GM19395 (cell line): ENCODE data around the gene GRID2IP.
"Not testable (repeated sequence)": the region's sequence is repeated elsewhere in the genome, so short reads cannot be mapped to it uniquely, and the experiment has no call there.

Source experiments
- ATAC-seq: cut with Tn5 transposase; IDR thresholded peaks from one replicate; pipeline ENCODE4 v1.9.1; 2021; ENCODE audit warnings: mild to moderate bottlenecking, moderate library complexity; ENCODE audit not compliant: unreplicated experiment

Gene GRID2IP

DNA sequence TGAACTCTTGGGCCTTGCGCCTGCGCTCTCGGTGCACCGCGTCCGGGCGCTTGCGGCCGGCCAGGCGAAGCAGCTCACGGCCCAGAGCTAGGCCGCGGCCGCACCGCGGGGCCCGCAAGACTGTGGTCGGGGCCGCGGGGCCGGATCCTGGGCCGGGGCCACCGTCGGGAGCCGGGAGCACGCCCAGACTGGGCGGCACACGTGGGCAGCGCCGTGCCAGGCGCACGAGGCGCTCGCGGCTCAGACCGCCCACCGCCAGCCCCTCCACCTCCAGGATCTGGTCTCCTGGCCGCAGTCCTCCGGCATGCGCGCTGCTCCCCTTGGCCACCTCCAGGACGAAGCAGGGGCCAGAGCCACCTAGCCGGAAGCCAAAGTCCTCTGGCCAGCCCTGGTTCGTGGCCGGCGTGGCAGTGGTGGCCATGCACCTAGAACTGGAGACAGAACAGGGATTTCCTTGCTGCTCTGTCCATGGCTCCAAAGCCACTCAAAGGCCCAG lies at the start of gene GRID2IP:
Gene GRID2IP (minus strand): TSS at position 446 of the 496 bp plus-strand sequence. CDS start 25 bp downstream, at position 421.
- no peak for ATAC-seq

DNA sequence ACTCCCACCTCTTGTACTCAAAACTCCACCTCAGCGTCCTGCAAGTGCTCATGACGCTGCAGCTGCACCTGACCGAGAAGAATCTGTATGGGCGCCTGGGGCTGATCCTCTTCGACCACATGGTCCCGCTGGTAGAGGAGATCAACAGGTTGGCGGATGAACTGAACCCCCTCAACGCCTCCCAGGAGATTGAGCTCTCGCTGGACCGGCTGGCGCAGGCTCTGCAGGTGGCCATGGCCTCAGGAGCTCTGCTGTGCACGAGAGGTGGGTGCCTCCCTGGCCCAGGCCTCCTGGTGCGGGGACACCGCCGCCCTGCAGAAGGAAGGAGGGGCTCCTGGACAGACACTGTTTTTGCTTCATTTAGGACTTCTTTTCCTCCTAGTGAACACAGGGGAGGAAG lies 48.8 kb upstream of the GRID2IP start:
- no peak for ATAC-seq

DNA sequence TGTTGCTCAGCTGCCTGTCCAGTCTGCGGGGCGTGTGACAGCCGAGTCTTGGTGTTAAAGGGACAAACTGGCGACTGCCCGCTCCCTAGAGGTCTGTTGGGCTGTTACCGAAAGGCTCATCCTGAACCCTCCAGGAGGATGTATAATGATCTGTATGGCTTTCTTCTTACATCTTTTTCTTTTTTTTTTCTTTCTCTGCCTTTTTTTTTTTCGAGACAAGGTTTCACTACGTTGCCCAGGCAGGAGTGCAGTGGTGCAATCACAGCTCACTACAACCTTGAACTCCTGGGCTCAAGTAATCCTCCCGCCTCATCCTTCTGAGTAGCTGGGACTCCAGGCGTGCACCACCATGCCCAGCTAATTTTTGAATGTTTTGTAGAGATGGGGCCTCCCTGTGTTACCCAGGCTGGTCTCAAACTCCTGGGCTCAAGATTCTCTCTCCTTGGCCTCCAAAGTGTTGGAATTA lies 39.4 kb upstream of the GRID2IP start:
- peak; percentile 50 for ATAC-seq

DNA sequence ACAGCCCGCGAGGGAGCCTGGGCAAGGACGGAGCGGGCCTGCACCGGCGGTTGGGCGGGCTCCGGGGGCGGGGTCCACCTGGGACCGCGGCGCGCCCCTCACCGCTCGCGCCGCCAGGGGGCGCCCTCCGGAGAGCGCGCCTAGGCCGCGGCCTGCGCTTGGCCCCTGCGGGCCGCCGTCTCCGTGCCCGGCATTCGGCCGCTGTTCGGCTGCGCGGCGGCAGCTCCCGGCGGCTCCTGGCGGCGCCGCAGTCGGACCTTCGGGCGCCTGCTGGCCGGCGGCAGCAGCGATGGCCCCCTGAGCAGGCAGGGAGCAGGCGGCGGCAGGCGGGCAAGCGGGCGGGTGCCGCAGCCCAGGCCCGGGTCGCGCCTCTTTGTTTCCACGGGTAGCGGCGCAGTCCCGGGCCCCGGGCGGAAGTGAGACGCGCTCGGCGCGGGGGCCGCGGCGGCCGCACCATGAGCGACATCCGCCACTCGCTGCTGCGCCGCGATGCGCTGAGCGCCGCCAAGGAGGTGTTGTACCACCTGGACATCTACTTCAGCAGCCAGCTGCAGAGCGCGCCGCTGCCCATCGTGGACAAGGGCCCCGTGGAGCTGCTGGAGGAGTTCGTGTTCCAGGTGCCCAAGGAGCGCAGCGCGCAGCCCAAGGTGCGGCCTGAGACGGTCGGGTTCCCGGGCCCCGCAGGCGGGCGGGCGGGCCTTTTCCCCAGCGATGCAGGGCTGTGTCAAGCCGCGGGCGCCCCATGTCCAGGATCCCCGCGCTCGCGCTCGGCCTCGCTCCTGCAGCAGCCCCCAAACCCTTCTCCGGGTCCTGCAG lies 38.8 kb upstream of the GRID2IP start, which contains the start of gene INTS15:
Gene INTS15 (plus strand): TSS at position 193 of the 816 bp plus-strand sequence. CDS start 263 bp downstream, at position 456.
- peak; percentile 90 for ATAC-seq

DNA sequence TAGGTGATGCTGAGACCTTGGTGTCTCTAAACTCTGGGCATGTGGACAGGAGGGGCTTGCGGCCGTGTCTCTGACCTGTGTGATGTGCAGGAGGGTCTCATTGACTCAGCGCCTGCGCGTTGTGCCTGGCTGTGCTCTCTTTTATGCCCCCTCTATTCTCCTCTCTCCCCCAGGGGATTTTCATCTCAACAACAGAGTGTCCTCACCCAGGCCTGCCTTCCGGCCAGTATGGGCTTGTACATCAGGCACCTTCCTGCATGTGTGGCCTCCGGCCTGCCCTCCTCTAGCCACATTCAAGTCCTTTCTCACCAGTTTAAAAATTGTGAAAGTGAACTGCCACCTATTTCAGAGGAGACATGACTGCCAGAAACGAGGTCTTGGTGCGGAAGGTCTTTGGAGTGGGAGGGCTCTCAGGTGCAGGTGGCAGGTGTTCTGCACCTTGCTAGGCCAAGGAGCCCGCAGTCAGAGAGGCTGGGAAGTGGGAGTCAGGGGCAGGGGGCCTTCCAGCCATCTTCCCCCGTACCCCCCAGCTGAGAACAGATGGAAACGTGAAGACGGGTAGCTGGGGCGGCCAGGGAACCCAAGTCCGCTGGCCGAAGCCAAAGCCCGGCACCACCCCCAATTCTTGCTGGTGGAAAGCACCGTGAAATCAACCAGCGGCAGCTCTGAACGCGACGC lies 38.0 kb upstream of the GRID2IP start:
- ATAC-seq, result no peak

DNA sequence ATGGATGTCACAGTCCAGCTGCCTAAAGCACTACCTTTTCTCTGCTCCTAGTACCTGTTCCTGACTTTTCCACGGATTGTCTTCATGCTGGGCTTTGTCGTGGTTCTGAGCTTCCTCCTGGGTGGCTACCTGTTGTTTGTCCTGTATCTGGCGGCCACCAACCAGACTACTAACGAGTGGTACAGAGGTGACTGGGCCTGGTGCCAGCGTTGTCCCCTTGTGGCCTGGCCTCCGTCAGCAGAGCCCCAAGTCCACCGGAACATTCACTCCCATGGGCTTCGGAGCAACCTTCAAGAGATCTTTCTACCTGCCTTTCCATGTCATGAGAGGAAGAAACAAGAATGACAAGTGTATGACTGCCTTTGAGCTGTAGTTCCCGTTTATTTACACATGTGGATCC lies 37.3 kb upstream of the GRID2IP start:
- no peak for ATAC-seq

DNA sequence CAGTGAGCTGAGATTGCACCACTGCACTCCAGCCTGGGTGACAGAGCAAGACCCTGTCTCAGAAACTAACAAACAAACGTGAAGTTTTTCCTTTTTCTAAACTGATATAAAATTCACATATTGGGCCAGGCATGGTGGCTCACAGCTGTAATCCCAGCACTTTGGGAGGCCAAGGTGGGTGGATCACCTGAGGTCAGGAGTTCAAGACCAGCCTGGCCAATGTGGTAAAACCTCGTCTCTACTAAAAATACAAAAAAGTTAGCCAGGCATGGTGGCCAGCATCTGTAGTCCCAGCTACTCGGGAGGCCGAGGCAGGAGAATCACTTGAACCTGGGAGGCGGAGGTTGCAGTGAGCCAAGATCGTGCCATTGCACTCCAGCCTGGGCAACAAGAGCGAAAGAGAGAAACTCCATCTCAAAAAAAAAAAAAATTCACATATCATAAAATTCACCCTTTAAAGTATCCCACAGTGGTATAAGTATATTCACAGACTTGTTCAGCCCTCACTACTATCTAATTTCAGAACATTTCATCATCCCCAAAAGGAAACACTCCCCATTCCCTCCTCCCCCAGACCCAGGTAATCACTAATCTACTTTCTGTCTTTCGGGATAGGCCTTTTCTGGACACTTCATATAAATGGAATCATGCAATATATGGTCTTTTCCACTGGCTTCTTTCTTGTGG lies 34.6 kb upstream of the GRID2IP start:
- not testable (repeated sequence) for ATAC-seq

DNA sequence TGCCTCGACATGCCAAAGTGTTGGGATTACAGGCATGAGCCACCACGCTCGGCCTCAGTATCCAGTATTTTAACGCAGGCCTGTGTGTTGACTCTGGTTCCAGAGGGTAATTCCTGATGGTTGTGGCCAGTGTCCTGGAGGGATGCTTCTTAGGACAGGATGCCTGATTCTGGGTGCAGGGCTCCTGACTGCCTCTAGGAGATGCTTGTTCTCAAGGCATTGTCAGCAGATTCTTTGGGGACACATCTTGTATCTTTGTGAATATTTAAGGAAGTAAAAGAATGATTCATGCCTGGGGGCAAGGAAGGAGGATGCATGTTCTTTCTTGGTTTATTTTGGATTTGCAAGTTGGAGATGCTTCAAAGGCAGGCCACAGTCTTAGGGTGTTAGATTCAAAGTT lies 28.2 kb upstream of the GRID2IP start:
- no peak for ATAC-seq

DNA sequence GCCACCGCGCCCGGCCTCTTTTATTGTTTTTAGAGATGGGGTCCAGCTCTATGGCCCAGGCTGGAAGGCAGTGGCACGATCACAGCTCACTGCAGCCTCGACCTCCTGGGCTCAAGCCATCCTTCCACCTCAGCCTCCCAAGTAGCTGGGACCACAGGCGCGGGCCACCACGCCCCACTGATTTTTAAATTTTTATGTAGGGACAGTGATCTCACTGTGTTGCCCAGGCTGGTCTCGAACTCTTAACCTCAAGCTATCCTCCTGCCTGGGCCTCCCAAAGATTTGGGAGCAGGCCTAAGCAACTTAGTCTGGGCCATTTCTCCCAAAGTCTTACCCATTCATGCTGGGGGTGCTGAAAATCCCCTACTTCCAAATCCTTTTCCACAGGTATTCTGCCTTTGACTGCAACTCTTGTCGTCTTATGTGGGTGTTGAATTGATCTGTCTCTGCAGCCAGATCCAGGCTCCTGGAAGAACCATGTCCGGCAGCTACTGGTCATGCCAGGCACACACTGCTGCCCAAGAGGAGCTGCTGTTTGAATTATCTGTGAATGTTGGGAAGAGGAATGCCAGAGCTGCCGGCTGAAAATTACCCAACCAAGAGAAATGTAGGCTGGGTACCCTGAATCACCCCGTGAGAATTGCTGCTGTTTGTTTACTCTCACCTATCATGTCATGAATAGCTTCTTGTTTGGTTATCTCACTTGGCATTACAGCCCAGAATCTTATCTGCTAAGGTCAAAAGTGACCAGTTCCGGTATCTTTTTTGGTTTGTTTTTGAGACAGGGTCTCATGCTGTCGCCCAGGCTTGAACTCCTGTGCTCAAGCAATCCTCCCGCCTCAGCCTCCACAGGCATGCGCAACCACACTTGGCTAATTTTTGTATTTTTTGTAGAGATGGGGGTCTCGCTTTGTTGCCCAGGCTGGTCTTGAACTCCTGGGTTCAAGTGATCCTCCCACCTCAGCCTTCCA lies 27.1 kb upstream of the GRID2IP start:
- ATAC-seq, result no peak

DNA sequence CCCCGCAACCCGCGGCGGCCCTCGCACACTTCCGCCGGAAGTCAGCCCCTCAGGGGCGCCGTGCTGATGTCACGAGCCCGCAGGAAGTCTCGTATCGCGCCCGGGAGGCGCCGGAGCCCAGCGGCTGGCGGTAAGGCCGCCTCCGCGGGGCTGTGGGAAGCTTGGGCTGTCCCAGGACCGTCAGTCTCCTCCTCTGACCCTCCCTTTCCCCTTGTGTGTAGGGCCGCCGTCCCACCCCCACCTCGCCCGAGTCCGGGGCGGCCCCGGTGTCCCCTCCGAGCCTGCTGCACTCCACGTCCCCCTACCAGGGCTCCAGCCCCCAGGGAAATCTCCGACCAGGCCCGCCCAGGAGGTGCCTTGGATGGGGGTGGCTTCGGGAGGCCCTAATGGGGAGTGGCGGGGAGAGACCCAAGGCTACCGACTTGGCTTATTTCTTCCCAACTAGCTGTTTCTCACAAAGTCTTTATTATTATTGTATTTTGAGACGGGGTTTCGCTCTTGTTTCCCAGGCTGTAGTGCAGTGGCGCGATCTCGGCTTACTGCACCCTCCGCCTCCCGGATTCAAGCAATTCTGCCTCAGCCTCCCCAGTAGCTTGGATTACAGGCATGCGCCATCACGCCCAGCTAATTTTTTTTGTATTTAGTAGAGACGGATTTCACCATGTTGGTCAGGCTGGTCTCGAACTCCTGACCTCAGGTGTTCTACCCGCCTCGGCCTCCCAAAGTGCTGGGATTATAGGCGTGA lies 26.3 kb upstream of the GRID2IP start, which contains the start of gene ZDHHC4:
Gene ZDHHC4 (plus strand): TSS at position 86 of the 745 bp plus-strand sequence. CDS start 3,108 bp downstream, outside the sequence.
- peak; percentile 95 for ATAC-seq

DNA sequence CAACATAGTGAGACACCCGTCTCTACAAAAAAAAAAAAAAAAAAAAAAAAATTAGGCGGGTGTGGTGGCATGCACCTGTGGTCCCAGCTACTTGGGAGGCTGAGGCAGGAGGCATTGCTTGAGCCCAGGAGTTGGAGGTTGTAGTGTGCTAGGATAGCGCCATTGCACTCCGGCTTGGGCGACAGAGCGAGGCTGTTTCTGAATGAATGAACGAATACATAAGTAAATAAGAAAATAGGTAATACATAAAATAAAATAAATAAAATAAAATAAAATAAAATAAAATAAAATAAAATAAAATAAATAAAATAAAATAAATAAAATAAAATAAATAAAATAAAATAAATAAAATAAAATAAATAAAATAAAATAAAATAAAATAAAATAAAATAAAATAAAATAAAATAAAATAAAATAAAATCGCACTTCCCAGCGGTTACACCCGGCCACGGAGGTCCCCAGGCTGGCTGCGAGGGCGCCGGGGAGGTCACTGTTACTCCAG lies 25.7 kb upstream of the GRID2IP start:
- not testable (repeated sequence) for ATAC-seq

DNA sequence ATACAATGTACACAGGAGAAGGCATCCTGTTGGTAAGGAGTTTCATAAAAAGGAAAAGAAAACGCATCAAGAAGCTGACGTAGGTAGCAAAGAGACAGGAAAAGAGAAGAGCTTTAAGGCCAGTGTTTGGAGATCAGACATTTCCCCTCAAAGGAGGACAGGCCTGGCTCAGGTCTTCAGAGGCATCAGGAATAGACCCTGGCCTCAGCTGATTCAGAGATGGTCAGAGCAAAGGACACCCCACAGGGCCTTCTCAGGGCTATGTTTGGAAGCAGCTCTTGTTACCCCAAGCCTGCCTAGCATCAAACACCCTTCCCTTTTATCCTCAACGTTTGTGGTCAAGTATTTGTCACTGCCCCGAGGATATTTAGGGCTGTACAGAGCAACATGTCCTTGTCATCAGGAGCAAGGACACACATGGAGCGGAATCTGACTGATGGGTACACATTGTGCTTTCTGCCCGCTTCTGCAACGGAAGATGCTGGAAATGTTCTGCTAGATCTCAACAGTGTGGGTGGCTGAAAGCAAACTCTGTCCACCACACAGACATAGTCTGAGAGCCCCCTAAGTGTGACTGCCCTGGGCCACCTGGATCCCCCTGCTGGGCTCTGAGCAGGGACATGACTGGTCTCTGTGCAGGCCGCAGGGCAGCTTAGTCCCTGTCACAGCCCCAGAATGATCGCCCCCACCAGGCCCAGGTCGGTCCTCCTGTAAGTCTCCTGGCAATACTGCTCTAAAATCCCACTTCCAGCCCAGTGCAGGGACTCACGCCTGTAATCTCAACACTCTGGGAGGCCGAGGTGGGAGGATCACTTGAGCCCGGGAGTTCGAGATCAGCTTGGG lies 25.0 kb upstream of the GRID2IP start:
- ATAC-seq, result no peak

DNA sequence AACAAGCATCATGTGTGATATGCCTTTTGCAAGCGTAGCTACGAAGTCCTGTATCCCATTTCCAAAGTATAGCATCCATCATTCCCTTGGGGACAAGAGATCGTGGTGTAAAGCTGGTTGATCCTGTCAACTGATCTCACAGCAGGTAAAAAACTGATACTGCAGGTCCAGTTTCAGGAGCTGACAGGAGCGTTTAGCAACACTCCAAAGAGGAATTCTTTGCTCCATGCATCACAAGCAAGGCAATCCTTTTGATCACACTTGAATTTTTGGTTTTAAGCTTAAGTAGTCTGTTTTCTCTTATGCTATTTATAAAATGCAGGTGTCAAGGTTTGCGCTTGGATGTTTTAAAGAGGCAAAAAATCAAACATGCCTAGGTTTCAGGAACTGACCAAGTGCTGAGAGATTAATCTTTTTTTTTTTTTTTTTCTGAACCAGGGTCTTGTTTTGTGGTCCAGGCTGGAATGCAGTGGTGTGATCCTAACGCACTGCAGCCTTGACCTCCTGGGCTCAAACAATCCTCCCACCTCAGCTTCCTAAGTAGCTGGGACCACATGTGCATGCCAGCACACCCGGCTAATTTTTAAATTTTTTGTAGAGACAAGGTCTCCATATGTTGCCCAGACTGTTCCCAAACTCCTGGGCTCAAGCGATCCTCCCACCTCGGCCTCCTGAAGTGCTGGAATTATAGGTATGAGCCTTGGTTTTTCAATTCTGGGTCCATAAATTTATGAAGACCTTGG lies 24.2 kb upstream of the GRID2IP start:
- no peak for ATAC-seq

DNA sequence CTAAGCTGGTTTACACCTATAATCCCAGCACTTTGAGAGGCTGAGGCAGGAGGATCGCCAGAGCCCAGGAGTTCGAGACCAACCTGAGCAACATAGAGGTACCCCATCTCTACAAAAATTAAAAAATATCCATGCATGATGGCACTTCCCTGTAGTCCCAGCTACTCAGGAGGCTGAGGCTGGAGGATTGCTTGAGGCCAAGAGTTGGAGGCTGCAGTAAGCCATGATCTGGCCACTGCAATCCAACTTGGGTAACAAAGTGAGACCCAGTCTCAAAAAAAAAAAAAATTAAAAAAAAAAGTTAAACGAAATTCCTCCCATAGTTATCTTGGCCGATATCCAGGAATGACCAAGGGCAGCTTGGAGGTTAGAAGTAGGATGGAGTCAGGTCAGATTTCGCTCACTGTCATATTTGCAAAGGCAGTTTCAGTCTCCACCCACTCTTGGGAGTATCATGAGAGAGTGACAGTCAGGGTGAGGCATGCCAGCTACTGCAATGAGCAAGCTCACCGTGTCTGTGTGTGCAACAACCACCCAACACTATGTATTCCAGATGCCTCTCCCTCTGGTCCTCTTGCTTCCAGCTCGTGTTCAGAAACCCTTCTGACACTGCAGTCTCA lies 20.0 kb upstream of the GRID2IP start:
- no peak for ATAC-seq

DNA sequence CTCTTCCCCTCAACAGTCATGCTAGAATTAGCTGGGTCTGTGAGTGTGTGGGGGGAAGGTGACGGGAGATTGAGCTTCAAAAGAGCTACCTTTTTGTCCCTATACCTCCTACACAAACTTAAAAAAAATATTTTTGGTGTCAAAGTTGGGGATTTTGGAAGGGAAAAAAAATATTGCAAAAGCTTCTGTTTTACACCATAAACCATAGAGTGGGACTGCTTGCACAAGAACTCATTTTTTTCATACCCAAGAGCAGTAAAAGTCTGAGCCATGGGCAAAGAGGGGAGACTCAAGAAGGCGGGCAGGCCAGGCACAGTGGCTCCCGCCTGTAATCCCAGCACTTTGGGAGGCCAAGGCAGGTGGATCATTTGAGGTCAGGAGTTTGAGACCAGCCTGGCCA lies 16.6 kb upstream of the GRID2IP start:
- ATAC-seq, result no peak

DNA sequence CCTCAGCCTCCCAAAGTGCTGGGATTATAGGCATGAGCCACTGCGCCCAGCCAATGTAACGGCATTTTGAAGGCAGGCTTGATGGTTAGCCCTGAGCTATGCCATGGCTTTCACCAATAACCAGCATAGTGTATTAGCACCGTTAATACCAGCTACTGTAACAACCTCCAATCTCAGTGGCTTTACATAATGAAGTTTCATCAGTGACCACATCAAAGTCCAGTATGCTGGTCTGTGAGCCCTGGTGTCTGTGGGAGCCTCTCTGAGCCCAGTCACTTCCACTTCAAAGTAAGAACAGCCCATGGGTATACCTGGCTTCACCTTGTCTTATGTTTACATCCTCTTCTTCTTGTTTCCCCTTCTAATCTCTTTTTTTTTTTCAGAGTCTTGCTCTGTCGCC lies 14.4 kb upstream of the GRID2IP start:
- no peak for ATAC-seq
